Measurements from ENCODE around the gene ERCC2. TPM values are rescaled to one million over a fixed set of nuclear protein-coding genes. Genes with fewer than 3 reads are reported as not detected.

Gene ERCC2
- total RNA-seq, 1 donor from 2014 or later, result 13.7 TPM

DNA sequence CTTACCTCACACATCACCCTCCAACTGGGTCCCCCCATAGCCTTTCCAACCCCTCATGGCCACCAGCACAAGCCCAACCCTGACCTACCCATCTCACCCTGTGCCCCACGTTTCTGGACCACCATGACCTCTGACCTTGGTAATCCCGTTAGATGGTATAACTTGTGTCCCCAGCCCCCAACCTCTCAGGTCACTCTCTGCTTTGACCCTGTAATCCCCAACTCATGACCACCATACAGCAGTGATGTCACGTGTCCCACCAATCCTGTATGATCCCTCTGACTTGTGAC lies 21.3 kb downstream of the ERCC2 start:
- H3K36me3 ChIP-seq, result peaks cover 11% of the 10 kb centered on the region
- no peaks in the 10 kb centered on the region for H3K9me3 ChIP-seq
- TF ChIP-seq, protein P1, sequence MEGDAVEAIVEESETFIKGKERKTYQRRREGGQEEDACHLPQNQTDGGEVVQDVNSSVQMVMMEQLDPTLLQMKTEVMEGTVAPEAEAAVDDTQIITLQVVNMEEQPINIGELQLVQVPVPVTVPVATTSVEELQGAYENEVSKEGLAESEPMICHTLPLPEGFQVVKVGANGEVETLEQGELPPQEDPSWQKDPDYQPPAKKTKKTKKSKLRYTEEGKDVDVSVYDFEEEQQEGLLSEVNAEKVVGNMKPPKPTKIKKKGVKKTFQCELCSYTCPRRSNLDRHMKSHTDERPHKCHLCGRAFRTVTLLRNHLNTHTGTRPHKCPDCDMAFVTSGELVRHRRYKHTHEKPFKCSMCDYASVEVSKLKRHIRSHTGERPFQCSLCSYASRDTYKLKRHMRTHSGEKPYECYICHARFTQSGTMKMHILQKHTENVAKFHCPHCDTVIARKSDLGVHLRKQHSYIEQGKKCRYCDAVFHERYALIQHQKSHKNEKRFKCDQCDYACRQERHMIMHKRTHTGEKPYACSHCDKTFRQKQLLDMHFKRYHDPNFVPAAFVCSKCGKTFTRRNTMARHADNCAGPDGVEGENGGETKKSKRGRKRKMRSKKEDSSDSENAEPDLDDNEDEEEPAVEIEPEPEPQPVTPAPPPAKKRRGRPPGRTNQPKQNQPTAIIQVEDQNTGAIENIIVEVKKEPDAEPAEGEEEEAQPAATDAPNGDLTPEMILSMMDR (IDR thresholded peaks at IDR 0.05), result no peak
- ATAC-seq (no peak), DNase-seq (no peak)
- no peak overlapping the region for H3K4me3 ChIP-seq
- H3K27ac ChIP-seq, result no peak overlapping the region
- intact Hi-C loops (cut with DNase I), result no loop called here
- H3K27me3 ChIP-seq, result peaks cover 32% of the 10 kb centered on the region
- no peaks in the 10 kb centered on the region for H3K4me1 ChIP-seq

DNA sequence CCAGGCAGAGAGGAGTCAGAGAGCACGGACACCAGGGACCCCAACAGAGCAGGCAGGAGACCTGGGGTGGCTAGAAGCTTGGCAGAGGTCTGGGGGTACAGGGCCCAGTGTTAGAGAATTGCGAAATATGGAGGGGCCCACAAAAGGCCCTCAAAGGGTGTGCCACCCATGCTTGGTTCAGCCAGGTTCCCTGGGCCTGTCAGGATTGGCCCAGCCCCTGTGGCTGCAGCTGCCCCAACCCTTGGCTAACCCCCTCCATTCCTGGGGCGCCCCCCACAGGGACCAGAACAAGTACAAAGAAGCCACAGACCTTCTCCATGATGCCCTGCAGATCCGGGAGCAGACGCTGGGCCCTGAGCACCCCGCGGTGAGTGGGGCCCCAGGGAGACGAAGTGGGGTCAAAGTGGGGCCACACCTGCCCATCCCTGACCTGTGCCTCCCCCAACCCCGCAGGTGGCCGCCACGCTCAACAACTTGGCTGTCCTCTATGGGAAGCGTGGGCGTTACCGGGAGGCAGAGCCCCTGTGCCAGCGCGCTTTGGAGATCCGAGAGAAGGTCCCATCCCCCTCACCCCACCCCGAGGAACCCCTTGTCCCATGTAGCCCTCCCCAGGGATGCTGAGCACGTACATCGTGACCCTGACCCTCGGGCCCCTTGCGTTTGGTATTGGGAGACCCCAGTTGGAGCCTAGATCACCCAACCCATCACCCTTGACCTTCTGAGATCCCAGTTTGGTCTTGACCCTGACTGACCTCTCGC lies 21.8 kb downstream of the ERCC2 start:
- H3K9me3 ChIP-seq, result no peaks in the 10 kb centered on the region
- H3K27me3 ChIP-seq, result peaks cover 32% of the 10 kb centered on the region
- no peak overlapping the region for H3K4me3 ChIP-seq
- TF ChIP-seq, protein P1 (IDR thresholded peaks at IDR 0.05), result no peak
- no peak overlapping the region for H3K27ac ChIP-seq
- H3K4me1 ChIP-seq, result no peaks in the 10 kb centered on the region
- DNase-seq, result no peak
- intact Hi-C loops (cut with DNase I), result no loop called here
- peaks cover 11% of the 10 kb centered on the region for H3K36me3 ChIP-seq
- ATAC-seq, result no peak

DNA sequence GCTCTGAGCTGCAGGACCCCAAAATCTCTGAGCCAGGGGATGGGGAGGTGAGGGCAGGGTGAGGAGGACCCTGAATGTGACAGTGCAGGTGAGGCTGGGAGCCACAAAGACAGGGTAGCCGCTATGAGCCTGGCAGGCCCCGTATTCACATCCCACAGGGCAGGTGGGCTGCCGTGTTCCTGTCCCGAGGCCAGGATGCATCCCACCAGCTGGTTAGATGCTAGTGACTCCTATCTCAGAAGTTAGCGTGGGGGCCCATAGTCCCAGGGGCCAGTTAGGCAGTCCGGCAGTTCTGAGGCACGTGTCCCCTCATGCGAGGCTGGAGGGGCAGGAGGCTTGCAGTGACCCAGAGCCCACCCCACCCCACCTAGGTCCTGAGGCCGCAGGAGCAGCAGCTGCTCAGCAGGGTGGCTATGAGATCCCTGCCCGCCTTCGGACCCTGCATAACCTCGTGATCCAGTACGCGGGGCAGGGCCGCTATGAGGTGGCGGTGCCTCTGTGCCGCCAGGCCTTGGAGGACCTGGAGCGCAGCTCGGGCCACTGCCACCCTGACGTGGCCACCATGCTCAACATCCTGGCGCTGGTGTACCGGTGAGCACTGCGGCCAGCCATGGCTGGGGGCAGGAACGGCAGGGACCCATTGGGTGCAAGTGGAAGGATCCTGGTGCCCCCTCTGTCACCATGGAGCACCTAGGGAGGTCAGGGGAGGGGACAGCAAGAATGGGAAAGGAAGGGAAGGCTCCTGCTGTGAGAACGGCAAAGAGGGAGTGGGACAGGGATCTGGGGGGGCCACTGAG lies 22.6 kb downstream of the ERCC2 start:
- H3K27ac ChIP-seq, result no peak overlapping the region
- no peaks in the 10 kb centered on the region for H3K4me1 ChIP-seq
- intact Hi-C loops (cut with DNase I), result no loop called here
- no peak for DNase-seq
- TF ChIP-seq, protein P1 (IDR thresholded peaks at IDR 0.05), result no peak
- no peaks in the 10 kb centered on the region for H3K9me3 ChIP-seq
- ATAC-seq, result no peak
- no peak overlapping the region for H3K4me3 ChIP-seq
- H3K36me3 ChIP-seq, result peaks cover 11% of the 10 kb centered on the region
- peaks cover 32% of the 10 kb centered on the region for H3K27me3 ChIP-seq

DNA sequence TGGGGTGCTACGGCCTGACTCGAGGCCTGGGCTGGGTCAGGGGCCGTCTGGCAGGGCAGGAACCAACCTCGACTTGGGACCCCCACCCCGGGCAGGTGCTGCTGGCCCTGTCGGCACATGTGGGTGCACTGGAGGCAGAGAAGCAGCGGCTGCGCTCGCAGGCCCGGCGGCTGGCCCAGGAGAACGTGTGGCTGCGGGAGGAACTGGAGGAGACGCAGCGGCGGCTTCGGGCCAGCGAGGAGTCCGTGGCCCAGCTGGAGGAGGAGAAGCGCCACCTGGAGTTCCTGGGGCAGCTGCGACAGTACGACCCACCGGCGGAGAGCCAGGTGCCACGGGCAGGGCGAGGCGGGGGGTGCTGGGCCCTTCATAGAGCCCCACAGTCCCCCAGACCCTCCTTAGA lies 23.9 kb downstream of the ERCC2 start:
- H3K9me3 ChIP-seq, result no peaks in the 10 kb centered on the region
- peaks cover 32% of the 10 kb centered on the region for H3K27me3 ChIP-seq
- TF ChIP-seq, protein P1 (IDR thresholded peaks at IDR 0.05), result no peak
- H3K27ac ChIP-seq, result no peak overlapping the region
- H3K4me3 ChIP-seq, result no peak overlapping the region
- DNase-seq, result no peak
- no peaks in the 10 kb centered on the region for H3K4me1 ChIP-seq
- intact Hi-C loops (cut with DNase I), result no loop called here
- H3K36me3 ChIP-seq, result peaks cover 2% of the 10 kb centered on the region
- ATAC-seq, result no peak

DNA sequence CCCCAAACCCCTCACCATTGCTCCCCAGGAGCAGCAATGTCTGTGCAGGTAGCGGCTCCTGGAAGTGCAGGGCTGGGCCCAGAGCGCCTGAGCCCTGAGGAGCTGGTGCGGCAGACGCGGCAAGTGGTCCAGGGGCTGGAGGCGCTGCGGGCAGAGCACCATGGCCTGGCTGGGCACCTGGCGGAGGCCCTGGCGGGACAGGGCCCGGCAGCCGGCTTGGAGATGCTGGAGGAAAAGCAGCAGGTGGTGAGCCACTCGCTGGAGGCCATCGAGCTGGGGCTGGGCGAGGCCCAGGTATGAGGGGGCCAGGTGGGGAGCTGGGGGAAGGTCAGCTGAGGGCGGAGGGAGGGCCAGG lies 24.9 kb downstream of the ERCC2 start:
- DNase-seq (no peak), ATAC-seq (no peak)
- H3K4me1 ChIP-seq, result no peaks in the 10 kb centered on the region
- H3K36me3 ChIP-seq, result no peaks in the 10 kb centered on the region
- intact Hi-C loops (cut with DNase I), result no loop called here
- TF ChIP-seq, protein P1 (IDR thresholded peaks at IDR 0.05), result no peak
- peaks cover 37% of the 10 kb centered on the region for H3K27me3 ChIP-seq
- H3K9me3 ChIP-seq, result no peaks in the 10 kb centered on the region
- no peak overlapping the region for H3K27ac ChIP-seq
- H3K4me3 ChIP-seq, result no peak overlapping the region
